Natural killer cell (primary cell): ENCODE results near the gene NDUFA7. TPM values are rescaled to one million over a fixed set of nuclear protein-coding genes. Genes with fewer than 3 reads are reported as not detected.
A peak's percentile ranks its signal among the peaks of the same experiment; 100 is the strongest.

ENCODE experiments used
- ATAC-seq, 3 donors: fragments of 150-1000 bp in 2 of 3; fragments of 200-7000 bp in 1 of 3; cut with Tn5 transposase; 1 replicate in 1 of 3; 2 replicates in 2 of 3; pipeline ENCODE4 v1.10.0; 2021; ENCODE audit warnings: mild to moderate bottlenecking in 2 of 3, moderate library complexity in 2 of 3
- DNase-seq, 2 donors: peaks; one replicate each; pipeline versions ENCODE4 v3.0.0 to v3.0.0-alpha.2; 2013 to 2021; ENCODE audit warnings: mixed read lengths in 1 of 2
- H3K27ac ChIP-seq: one replicate; pipeline ENCODE4 v1.5.1; 2013; ENCODE audit warnings: mild to moderate bottlenecking, low read length
- H3K27me3 ChIP-seq: one replicate; pipeline ENCODE4 v1.6.1; 2013; ENCODE audit warnings: low read length; ENCODE audit not compliant: control insufficient read depth, insufficient read depth
- H3K36me3 ChIP-seq: one replicate; pipeline ENCODE4 v1.6.1; 2013; ENCODE audit warnings: low read length; ENCODE audit not compliant: control insufficient read depth, insufficient read depth
- H3K4me1 ChIP-seq: one replicate; pipeline ENCODE4 v1.6.1; 2013; ENCODE audit warnings: low read length; ENCODE audit not compliant: control insufficient read depth, insufficient read depth
- H3K4me3 ChIP-seq: one replicate; pipeline ENCODE4 v1.5.1; 2013; ENCODE audit warnings: low read length
- H3K9me3 ChIP-seq: one replicate; pipeline ENCODE4 v1.6.1; 2013; ENCODE audit warnings: low read length; ENCODE audit not compliant: control insufficient read depth, insufficient read depth
- H3K27ac Mint-ChIP-seq, 2 donors: one replicate each; pipeline ENCODE4 v1.8.0; 2022; ENCODE audit warnings: mild to moderate bottlenecking in 2 of 2, mixed read lengths in 2 of 2, moderate library complexity in 1 of 2
- H3K27me3 Mint-ChIP-seq, 2 donors: one replicate each; pipeline ENCODE4 v1.8.0; 2022; ENCODE audit warnings: low read depth in 2 of 2, mixed read lengths in 2 of 2
- H3K36me3 Mint-ChIP-seq: one replicate; pipeline ENCODE4 v1.8.0; 2022; ENCODE audit warnings: mixed read lengths
- H3K4me1 Mint-ChIP-seq, 2 donors: one replicate each; pipeline ENCODE4 v1.8.0; 2022; ENCODE audit warnings: mixed read lengths in 2 of 2
- H3K4me3 Mint-ChIP-seq: one replicate; pipeline ENCODE4 v1.8.0; 2022; ENCODE audit warnings: mild to moderate bottlenecking, moderate library complexity, mixed read lengths
- H3K9me3 Mint-ChIP-seq, 2 donors: one replicate each; pipeline ENCODE4 v1.8.0; 2022; ENCODE audit warnings: mixed read lengths in 2 of 2
- WGBS: methylation state at CpG from one replicate; pipeline ENCODE4 v1.1.7; 2013; ENCODE audit warnings: missing lambda C conversion rate; ENCODE audit not compliant: insufficient coverage; 5-methylcytosine and 5-hydroxymethylcytosine counted together
- intact Hi-C: fragments of 100-400 bp; cut with micrococcal nuclease; formaldehyde crosslinking; loops from one replicate; pipeline ENCODE4 v1.14.2; 2022
- total RNA-seq, 4 donors: library from RNA; stranded (reverse); fragments of 120-200 nt in 1 of 4; gene quantifications; one replicate each; pipeline versions ENCODE4 v1.2.3 to v1.2.4, GENCODE V29; 2013 to 2022
- TF ChIP-seq, protein P1 (sequence below): fragments of 200-600 bp; IDR thresholded peaks from one replicate; pipeline ENCODE4 v1.8.0; 2022; ENCODE audit warnings: antibody characterized with exemption

NDUFA7 gene
- total RNA-seq, 3 donors from 2014 or later (not counting 1 experiment from before 2014, with no cell fraction given), result 19.3 to 28.5 (median 28.4) TPM

DNA sequence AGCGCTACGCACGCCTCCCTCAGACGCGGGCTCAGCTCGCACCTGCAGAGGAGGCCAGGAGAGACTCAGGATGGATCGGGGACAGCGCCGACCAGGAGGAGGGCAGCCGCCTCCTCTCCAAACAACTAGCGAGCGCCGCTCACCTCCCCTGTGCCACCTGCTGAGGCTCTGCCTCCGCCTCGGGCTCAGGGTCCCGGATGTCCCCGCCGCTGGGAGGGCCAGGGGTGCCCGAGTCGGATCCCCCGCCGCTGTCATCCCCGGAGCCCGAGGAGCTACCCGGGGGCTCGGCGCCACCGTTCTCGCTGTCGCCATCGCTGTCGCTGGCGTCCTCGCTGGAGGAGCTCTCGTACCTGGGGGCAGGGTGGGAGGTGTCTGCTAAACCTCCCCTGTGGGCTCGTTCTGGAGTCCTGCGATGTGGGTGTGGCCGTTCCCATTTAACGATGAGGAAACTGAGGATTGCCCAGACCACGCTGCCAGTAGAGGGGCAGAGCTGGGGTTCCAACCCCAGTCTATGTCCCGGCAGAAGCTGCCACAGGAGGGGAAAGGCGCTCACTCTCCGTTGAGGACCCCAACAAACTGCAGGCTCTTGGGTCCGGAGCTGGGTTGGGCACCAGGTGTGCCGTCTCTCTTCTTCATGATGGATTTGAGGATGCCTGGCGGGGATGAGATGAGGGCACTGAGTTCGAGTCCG is 12.7 kb upstream of the NDUFA7 start:
- Histone ChIP-seq H3K36me3 (no peaks in the 10 kb centered on the region), H3K9me3 (no peaks in the 10 kb centered on the region), H3K4me1 (peaks cover 14% of the 10 kb centered on the region), H3K27me3 (peaks cover 6% of the 10 kb centered on the region), H3K4me3 (no peak overlapping the region), H3K27ac (no peak overlapping the region)
- Mint-ChIP-seq H3K4me3 (peak overlapping the region; percentile 55), H3K27me3 (peaks cover 0 to 3% of the 10 kb centered on the region in 2 donors), H3K9me3 (no peaks in the 10 kb centered on the region), H3K4me1 (peaks cover 0 to 4% of the 10 kb centered on the region in 2 donors), H3K36me3 (no peaks in the 10 kb centered on the region), H3K27ac (no peak overlapping the region)
- 34% methylated on average over 48 of the region's 48 CpGs for WGBS
- TF ChIP-seq, protein P1, sequence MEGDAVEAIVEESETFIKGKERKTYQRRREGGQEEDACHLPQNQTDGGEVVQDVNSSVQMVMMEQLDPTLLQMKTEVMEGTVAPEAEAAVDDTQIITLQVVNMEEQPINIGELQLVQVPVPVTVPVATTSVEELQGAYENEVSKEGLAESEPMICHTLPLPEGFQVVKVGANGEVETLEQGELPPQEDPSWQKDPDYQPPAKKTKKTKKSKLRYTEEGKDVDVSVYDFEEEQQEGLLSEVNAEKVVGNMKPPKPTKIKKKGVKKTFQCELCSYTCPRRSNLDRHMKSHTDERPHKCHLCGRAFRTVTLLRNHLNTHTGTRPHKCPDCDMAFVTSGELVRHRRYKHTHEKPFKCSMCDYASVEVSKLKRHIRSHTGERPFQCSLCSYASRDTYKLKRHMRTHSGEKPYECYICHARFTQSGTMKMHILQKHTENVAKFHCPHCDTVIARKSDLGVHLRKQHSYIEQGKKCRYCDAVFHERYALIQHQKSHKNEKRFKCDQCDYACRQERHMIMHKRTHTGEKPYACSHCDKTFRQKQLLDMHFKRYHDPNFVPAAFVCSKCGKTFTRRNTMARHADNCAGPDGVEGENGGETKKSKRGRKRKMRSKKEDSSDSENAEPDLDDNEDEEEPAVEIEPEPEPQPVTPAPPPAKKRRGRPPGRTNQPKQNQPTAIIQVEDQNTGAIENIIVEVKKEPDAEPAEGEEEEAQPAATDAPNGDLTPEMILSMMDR, result no peak
- DNase-seq (no peak), ATAC-seq (no peak)
- intact Hi-C loops, result no loop called here

DNA sequence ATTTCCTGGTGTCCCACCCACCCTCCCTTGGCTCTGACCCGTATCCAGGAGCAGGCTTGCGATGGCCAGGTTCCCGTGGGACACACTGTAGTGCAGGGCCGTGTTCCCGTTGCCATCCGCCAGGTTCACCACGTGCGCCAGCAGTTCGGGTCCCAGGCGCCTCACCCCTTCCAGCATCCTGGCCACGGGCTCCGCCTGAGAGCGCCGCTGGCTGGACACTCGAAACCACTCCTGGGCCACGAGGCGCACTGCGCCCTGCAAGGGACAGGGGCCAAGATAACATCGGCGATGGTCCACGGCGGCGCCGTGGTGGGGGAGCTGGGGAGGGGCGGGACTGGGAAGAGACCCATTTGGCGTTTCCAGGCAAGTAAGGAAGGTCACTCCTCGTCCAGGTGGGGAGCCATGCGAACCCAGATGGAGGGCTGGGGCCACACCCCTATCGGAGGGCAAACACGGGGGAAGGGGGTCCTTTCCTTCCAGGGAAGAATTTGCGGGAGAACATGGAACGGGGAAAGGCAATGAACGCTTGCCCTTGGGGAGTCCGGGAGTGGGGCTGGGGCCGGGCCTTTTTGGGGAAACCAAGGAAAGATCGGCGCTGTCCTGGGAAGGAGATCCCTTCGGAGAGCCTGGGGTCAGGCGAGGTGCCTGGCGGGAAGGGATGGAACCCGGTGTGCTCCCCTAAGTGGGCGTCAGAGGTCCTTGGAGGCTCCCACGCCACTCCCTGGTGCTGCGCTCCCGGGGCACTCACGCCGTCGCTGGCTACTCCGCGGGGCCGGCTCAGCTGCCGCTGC is 12.0 kb upstream of the NDUFA7 start:
- Histone ChIP-seq H3K36me3 (no peaks in the 10 kb centered on the region), H3K27me3 (peaks cover 6% of the 10 kb centered on the region), H3K9me3 (no peaks in the 10 kb centered on the region), H3K4me1 (peaks cover 14% of the 10 kb centered on the region), H3K27ac (no peak overlapping the region), H3K4me3 (no peak overlapping the region)
- Mint-ChIP-seq H3K4me3 (peak overlapping the region; percentile 53), H3K27me3 (peaks cover 0 to 3% of the 10 kb centered on the region in 2 donors), H3K27ac (no peak overlapping the region), H3K9me3 (no peaks in the 10 kb centered on the region), H3K36me3 (no peaks in the 10 kb centered on the region), H3K4me1 (peaks cover 0 to 4% of the 10 kb centered on the region in 2 donors)
- TF ChIP-seq, protein P1, result no peak
- intact Hi-C loops, result no loop called here
- no peak for DNase-seq
- WGBS, result 39% methylated on average over 52 of the region's 52 CpGs
- ATAC-seq, result no peak

DNA sequence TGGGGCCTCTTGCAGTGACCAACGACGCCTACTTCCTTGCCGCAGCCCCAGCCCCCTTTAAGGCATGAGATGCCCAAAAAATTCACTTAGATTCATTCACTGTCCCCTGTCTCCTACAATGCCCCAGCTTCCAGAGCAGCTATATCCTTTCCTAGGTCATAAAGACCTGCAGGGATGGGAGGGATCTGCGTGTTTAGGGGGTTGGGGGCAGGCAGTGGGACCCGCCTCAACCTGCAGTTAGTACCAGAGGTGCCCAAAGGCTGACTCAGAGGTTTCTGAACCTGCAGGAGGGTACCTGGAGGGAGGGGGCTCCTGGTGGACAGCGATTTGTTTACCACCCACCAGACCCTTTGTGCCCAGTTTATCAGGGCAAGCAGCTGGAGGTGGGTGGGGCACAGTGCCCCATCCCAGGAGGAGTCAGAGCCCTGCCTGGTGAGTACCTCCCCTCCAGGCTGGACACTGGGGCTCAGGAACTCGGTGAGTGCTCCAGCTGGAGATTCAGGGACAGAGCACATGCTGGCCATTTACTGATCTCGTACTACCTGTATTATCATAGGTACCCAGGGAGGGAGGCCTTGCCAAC is 10.2 kb upstream of the NDUFA7 start:
- Mint-ChIP-seq H3K4me1 (peaks cover 0 to 4% of the 10 kb centered on the region in 2 donors), H3K27me3 (no peaks in the 10 kb centered on the region), H3K36me3 (no peaks in the 10 kb centered on the region), H3K9me3 (no peaks in the 10 kb centered on the region), H3K27ac (no peak overlapping the region), H3K4me3 (no peak overlapping the region)
- Histone ChIP-seq H3K4me3 (no peak overlapping the region), H3K4me1 (peaks cover 13% of the 10 kb centered on the region), H3K27me3 (peaks cover 6% of the 10 kb centered on the region), H3K27ac (no peak overlapping the region), H3K36me3 (no peaks in the 10 kb centered on the region), H3K9me3 (no peaks in the 10 kb centered on the region)
- TF ChIP-seq, protein P1, result no peak
- ATAC-seq, result no peak
- DNase-seq, result no peak
- 87% methylated on average over 8 of the region's 8 CpGs for WGBS
- intact Hi-C loops, result no loop called here
